Measurements from ENCODE around the gene PCCA.

DNA sequence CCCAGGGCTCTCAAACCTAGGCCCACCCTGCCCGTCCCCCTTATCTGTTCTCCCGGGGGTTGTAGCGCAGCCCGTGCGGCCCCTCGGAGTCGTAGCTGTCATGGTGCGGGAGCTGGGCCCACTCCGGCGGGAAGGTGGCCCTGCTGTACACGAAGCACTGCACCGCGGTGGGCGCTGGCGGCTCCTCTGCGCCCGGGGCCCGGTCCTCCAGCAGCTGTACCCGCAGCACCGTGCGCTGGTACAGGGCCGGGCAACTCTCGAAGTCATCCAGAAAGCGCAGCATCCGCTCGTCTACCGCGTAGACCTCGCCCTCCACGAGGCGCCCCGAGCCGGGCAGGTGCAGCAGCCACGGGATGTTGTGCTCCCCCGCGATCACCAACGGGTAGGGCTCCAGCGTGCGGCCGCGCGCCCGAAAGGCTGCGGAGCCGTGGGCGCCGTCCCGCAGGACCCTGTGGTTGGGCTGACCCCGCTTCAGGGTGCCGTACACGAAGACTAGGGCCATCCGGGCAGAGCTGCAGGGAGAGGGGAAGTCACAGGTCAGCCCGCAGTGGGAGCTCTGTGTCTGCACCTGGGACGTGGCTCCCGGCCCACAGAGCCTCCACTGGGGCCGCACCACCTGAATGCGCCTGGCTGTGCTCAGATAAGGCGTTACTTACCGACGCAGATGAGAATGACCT, 443.3 kb downstream of the PCCA start:
- TF ChIP-seq POLR2A (IDR thresholded peaks at IDR 0.05; ENCODE audit: insufficient read depth in 1 of 2, low read depth in 2 of 2, low read length in 2 of 2) (no peak), RBFOX2 (IDR thresholded peaks at IDR 0.05; ENCODE audit: low read depth, low read length) (no peak), SIN3B (IDR thresholded peaks at IDR 0.05; ENCODE audit: low read length) (no peak), REXO4 (CRISPR knock-in tag; IDR thresholded peaks at IDR 0.05; ENCODE audit: borderline replicate concordance) (no peak), ZNF660 (CRISPR knock-in tag; IDR thresholded peaks at IDR 0.05; ENCODE audit: borderline replicate concordance, low read depth) (no peak), ZFX (CRISPR knock-in tag; IDR thresholded peaks at IDR 0.05; ENCODE audit: low read depth) (no peak), ESRRA (CRISPR knock-in tag; IDR thresholded peaks at IDR 0.05; ENCODE audit: low read depth) (no peak), CTCF (CRISPR knock-in tag; IDR thresholded peaks at IDR 0.05) (no peak), SRF (IDR thresholded peaks at IDR 0.05; ENCODE audit: low read depth, low read length) (no peak), CHD2 (IDR thresholded peaks at IDR 0.05; ENCODE audit: low read depth, low read length) (no peak)
